T47D (cell line): ENCODE measurements around the gene CHST9.
"Not testable (repeated sequence)": the region's sequence is repeated elsewhere in the genome, so short reads cannot be mapped to it uniquely, and the experiment has no call there.

Experiments used
- DNase-seq, 2 experiments: peaks; one replicate each; pipeline versions ENCODE4 v3.0.0 to v3.0.0-alpha.2; 2011 to 2012; ENCODE audit warnings: low read depth in 1 of 2, low spot score in 1 of 2
- JUND ChIP-seq: IDR thresholded peaks from 2 replicates; pipeline ENCODE4 v1.6.1; 2012; ENCODE audit warnings: low read depth
- in situ Hi-C: cut with HindIII; loops from 2 replicates; pipeline ENCODE4 v1.10.0; 2016; ENCODE audit warnings: low sequenced_read_pairs, low pct_unique_long_range_greater_than_20kb

CHST9 gene

GRCh38 chr18:27113358-27113757 lies 71.8 kb downstream of the CHST9 start:
- no peak for DNase-seq
- no peak for TF ChIP-seq JUND
- in situ Hi-C loops: no loop called here

- DNase-seq: no peak
- no peak for TF ChIP-seq JUND
- in situ Hi-C loops: no loop called here
Observed at GRCh38 chr18:27110319-27110718, 74.8 kb downstream of the CHST9 start.

GRCh38 chr18:27109451-27109850 lies 75.7 kb downstream of the CHST9 start:
- no peak for TF ChIP-seq JUND
- in situ Hi-C loops: no loop called here
- no peak for DNase-seq

- in situ Hi-C loops: no loop called here
- no peak for TF ChIP-seq JUND
- DNase-seq: no peak
Observed at GRCh38 chr18:27108842-27109241, 76.3 kb downstream of the CHST9 start.

GRCh38 chr18:27104743-27105142 lies 80.4 kb downstream of the CHST9 start:
- no peak for TF ChIP-seq JUND
- no peak for DNase-seq
- in situ Hi-C loops: no loop called here

GRCh38 chr18:27094621-27095020 lies 90.5 kb downstream of the CHST9 start:
- no peak for TF ChIP-seq JUND
- DNase-seq: no peak
- in situ Hi-C loops: no loop called here

GRCh38 chr18:27093290-27093689 lies 91.8 kb downstream of the CHST9 start:
- DNase-seq, in situ Hi-C loops: not testable (repeated sequence)

- DNase-seq: no peak
- no peak for TF ChIP-seq JUND
- in situ Hi-C loops: no loop called here
Observed at GRCh38 chr18:27081701-27082100, 103.4 kb downstream of the CHST9 start.

- DNase-seq: no peak
- TF ChIP-seq JUND: no peak
- in situ Hi-C loops: no loop called here
Observed at GRCh38 chr18:27075828-27076227, 109.3 kb downstream of the CHST9 start.

- no peak for TF ChIP-seq JUND
- in situ Hi-C loops: no loop called here
- no peak for DNase-seq
Observed at GRCh38 chr18:27073404-27073830, 111.7 kb downstream of the CHST9 start.

GRCh38 chr18:27064673-27065072 lies 120.4 kb downstream of the CHST9 start:
- no peak for TF ChIP-seq JUND
- in situ Hi-C loops: no loop called here
- peak in 1 of 2 experiments; percentile 1 for DNase-seq

GRCh38 chr18:27062802-27063201 lies 122.3 kb downstream of the CHST9 start:
- DNase-seq: no peak
- TF ChIP-seq JUND: no peak
- in situ Hi-C loops: no loop called here

- in situ Hi-C loops: no loop called here
Observed at GRCh38 chr18:27061488-27062095, 123.5 kb downstream of the CHST9 start.

GRCh38 chr18:27057519-27058234 lies 127.4 kb downstream of the CHST9 start:
- in situ Hi-C loops: no loop called here
- no peak for TF ChIP-seq JUND
- no peak for DNase-seq

More at GRCh38 chr18:27061488-27062095, 123.5 kb downstream of the CHST9 start:
- no peak for DNase-seq
- TF ChIP-seq JUND: no peak
